HepG2 (cell line): ENCODE data around the gene UCHL3. TPM values are rescaled to one million over a fixed set of nuclear protein-coding genes. Genes with fewer than 3 reads are reported as not detected.

Source experiments
- ARID4A ChIP-seq: sonication (generic); formaldehyde crosslinking; IDR thresholded peaks from 2 replicates; pipeline ENCODE4 v1.5.0; 2020; ENCODE audit warnings: mild to moderate bottlenecking, missing genetic modification reagents, borderline replicate concordance
- ATF5 ChIP-seq: sonication (generic); formaldehyde crosslinking; IDR thresholded peaks from 2 replicates; pipeline ENCODE4 v1.4.0; 2020; ENCODE audit warnings: mild to moderate bottlenecking, low read depth, missing genetic modification reagents
- FOXO4 ChIP-seq: sonication (generic); formaldehyde crosslinking; conservative IDR thresholded peaks from 2 replicates; pipeline ENCODE4 v1.8.1; 2023; ENCODE audit warnings: missing genetic modification reagents
- GLI4 ChIP-seq: sonication (generic); formaldehyde crosslinking; IDR thresholded peaks from 2 replicates; pipeline ENCODE4 v1.5.1; 2020; ENCODE audit warnings: missing genetic modification reagents, mild to moderate bottlenecking, moderate library complexity, borderline replicate concordance
- GMEB2 ChIP-seq: IDR thresholded peaks from 2 replicates; pipeline ENCODE4 v1.6.1; 2016; ENCODE audit warnings: missing biosample characterization, missing genetic modification reagents, low read depth
- NFATC3 ChIP-seq: sonication (generic); formaldehyde crosslinking; IDR thresholded peaks from 2 replicates; pipeline ENCODE4 v1.5.1; 2020; ENCODE audit warnings: mild to moderate bottlenecking, missing genetic modification reagents
- PAXIP1 ChIP-seq: sonication (generic); formaldehyde crosslinking; conservative IDR thresholded peaks from 2 replicates; pipeline ENCODE4 v1.4.0; 2020; ENCODE audit warnings: mild to moderate bottlenecking, missing genetic modification reagents, moderate library complexity
- RFX3 ChIP-seq: IDR thresholded peaks from 2 replicates; pipeline ENCODE4 v1.6.1; 2016; ENCODE audit warnings: missing biosample characterization, missing genetic modification reagents
- SRF ChIP-seq: IDR thresholded peaks from 2 replicates; pipeline ENCODE4 v1.6.1; 2011; ENCODE audit warnings: mild to moderate bottlenecking, low read depth, low read length, moderate library complexity
- SRSF4 ChIP-seq: fragments of 200-400 bp; formaldehyde crosslinking; IDR thresholded peaks from one replicate; pipeline ENCODE4 v1.6.1; 2018; ENCODE audit warnings: mild to moderate bottlenecking, low read depth, low read length, moderate library complexity; ENCODE audit not compliant: poor library complexity, severe bottlenecking
- TCF7 ChIP-seq: sonication (generic); IDR thresholded peaks from 2 replicates; pipeline ENCODE4 v1.6.1; 2016; ENCODE audit warnings: antibody characterized with exemption, low read depth
- ZNF20 ChIP-seq: sonication (generic); formaldehyde crosslinking; IDR thresholded peaks from 2 replicates; pipeline ENCODE4 v1.4.0; 2020; ENCODE audit warnings: mild to moderate bottlenecking, moderate library complexity, missing genetic modification reagents
- ZXDC ChIP-seq: sonication (generic); formaldehyde crosslinking; IDR thresholded peaks from 2 replicates; pipeline ENCODE4 v1.5.0; 2020; ENCODE audit warnings: mild to moderate bottlenecking, missing genetic modification reagents
- polyA plus RNA-seq, 8 experiments: library from polyadenylated mRNA; depleted of rRNA in 3 of 8; stranded (reverse) in 7 of 8; unstranded in 1 of 8; fragments of >200 nt; fragmentation: Illumina TruSeq in 4 of 8; extraction: Trizol in 4 of 8; gene quantifications; 2 replicates each; pipeline versions ENCODE4 v1.2.1 to v1.2.3, GENCODE V29; 2011 to 2016; ENCODE audit warnings: low read depth in 4 of 8, missing spikeins in 1 of 8, mixed read lengths in 1 of 8; ENCODE audit not compliant: insufficient read depth in 1 of 8
- total RNA-seq, 5 experiments: library from RNA; depleted of rRNA; stranded (reverse); fragments of >200 nt; fragmentation: Illumina TruSeq; extraction: Trizol; gene quantifications; 2 replicates each; pipeline ENCODE4 v1.2.3, GENCODE V29; 2016; ENCODE audit warnings: low read depth in 1 of 5

Gene UCHL3
- total and polyA plus RNA-seq, 2 of the 13 experiments (the other 11 are each of a cell fraction or from before 2014, with no cell fraction given) = 36.2 to 93.3 TPM

GRCh38 chr13:75635101-75635827 is 85.7 kb downstream of the UCHL3 start (continued):
- TF ChIP-seq ARID4A (CRISPR knock-in tag) (peak; percentile 51; the same call in 1 of the 2 replicates), GLI4 (0 out of 2 replicates have a peak, but pooled peaks have one; percentile 50), ATF5 (CRISPR knock-in tag) (no peak; the same call in 1 of the 2 replicates), SRF (no peak), FOXO4 (CRISPR knock-in tag) (0 out of 2 replicates have a peak, but pooled peaks have one; percentile 81), ZNF20 (CRISPR knock-in tag) (no peak), SRSF4 (no peak), NFATC3 (CRISPR knock-in tag) (no peak), GMEB2 (no peak), PAXIP1 (CRISPR knock-in tag) (no peak), TCF7 (no peak), RFX3 (CRISPR knock-in tag) (no peak), ZXDC (CRISPR knock-in tag) (no peak)
